Endometrial microvascular endothelial cells (primary cell): ENCODE results near the gene DDX11. TPM values are rescaled to one million over a fixed set of nuclear protein-coding genes. Genes with fewer than 3 reads are reported as not detected.
"Not testable (repeated sequence)": the region's sequence is repeated elsewhere in the genome, so short reads cannot be mapped to it uniquely, and the experiment has no call there.

ENCODE experiments used
- in situ Hi-C: cut with HindIII; loops from 2 replicates; pipeline ENCODE4 v1.10.0; 2017; ENCODE audit warnings: low sequenced_read_pairs, low pct_unique_long_range_greater_than_20kb; ENCODE audit errors: inconsistent ontology term
- total RNA-seq: library from RNA; depleted of rRNA; stranded (reverse); fragments of >200 nt; gene quantifications from one replicate; pipeline ENCODE4 v1.2.3, GENCODE V29; 2015; ENCODE audit errors: inconsistent ontology term

DDX11 gene
- total RNA-seq, 1 donor from 2014 or later: 17.9 TPM

DNA sequence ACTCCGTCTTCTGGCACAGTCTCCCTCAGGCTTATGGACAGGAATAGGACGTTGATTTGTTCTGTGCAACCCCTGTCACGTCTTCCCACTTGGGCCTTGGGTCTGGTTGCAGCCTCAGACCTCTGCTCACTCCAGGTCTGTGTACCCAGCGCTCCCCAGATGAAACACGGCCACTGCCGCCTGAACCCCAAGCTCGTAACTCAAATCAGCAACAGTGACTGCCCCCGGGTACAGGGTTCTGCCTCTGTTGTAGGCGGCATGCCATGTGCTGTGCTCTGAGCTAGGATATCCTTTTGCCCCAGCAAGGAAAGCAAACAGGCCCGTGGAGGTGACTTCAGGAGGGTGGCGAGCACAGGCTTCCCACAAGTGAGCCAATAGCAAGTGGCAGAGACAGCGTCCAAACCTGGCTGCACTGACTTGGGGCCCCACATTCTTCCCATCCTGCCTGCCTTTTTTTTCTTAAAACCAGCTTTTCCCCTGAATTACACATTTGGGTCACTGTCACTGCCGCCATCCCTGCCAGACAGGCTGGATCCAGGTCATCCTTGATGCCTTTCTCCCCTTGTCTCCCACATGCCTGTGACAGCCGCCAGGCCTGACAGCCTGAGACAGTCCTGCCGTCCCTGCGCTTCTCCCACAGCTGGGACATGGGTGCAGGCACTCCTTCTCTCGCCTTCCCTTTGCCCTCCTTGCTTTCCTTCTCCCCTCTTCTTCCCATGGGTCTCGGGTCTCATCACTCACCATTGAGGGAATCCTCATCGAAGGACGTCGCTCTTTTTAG, 21.6 kb downstream of the DDX11 start:
- in situ Hi-C loops: not testable (repeated sequence)

DNA sequence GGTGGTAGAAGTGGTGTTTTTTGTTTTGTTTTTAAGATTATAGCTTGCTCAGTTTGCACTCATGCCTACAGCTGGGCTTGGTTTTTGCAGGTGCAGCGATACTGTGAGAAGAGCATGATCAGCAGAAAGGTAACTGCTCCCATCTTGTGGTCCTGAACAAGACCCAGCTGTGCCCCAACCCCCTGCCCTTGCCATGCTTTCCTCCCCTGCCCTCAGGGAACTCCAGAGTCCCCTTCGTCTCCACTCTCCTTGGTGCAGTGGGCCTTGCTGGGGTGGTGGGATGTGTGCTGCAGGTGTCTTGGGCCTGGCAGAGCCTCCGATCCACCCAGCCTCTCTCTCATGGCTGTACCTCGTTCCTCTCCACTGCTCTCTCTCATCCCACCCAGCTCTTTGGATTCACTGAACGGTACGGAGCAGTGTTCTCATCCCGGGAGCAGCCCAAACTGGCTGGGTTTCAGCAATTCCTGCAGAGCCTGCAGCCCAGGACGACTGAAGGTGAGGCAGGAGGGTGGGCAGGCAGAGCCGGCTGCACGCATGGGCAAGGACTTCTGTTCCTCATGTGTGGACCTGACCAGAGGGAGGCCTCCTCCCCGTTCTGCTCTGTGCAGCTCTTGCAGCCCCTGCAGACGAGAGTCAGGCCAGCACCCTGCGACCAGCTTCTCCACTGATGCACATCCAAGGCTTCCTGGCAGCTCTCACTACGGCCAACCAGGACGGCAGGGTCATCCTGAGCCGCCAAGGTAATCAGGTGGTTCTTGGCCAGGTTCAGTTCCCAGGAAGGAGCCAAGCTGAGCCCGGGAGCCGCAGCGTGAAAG, 22.8 kb downstream of the DDX11 start:
- in situ Hi-C loops: not testable (repeated sequence)

DNA sequence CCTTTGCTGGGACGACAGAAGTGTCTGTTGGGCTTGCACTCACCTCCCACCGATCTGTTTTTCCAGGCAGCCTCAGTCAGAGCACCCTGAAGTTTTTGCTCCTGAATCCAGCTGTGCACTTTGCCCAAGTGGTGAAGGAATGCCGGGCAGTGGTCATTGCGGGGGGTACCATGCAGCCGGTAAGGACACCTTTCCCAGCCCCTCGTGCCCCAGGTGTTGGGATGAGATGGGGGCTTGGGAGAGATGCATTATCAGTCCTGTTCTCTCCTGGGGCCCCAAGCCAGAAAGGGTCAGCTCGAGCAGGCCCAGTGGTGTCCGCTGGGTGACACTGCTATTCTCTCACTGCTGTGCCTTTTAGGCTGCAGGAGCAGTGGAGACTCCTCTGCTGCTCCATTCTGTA, 24.2 kb downstream of the DDX11 start:
- in situ Hi-C loops: not testable (repeated sequence)

DNA sequence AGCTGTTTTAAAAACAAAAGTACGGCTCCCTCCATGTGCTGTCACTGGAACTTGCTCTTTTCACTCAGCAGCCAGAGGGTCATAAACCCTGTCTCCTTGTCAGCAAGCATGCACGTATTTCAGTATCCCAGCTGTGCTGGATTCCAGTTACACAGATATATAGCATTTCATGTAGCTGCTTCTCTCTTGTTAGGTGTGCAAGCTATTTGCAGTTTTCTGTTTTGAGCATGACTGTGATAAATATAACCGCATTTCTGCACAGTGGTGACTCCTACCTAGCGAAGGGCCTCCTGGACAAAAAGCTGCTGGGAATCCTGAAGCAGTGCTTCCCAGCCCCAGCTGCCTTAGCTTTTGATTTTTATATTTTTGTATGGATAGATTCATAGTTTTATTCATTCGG, 24.7 kb downstream of the DDX11 start:
- in situ Hi-C loops: not testable (repeated sequence)

DNA sequence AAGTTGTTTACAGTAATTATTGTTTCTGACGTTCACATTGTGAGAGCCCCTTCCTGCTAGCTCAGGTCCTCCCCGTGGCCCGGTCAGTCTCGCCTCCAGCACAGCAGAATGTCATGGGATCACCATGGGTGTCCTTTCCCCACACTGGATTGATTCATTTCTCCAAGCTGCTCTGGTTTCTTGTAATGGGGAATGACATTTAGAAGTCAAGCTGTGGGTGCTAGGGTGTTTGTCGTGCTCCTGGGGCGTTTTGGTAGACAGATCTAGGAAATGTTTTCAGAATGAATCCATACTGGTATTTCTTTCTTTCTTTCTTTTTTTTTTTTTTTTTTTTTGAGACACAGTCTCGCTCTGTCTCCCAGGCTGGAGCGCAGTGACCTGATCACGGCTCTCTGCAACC, 25.1 kb downstream of the DDX11 start:
- in situ Hi-C loops: not testable (repeated sequence)

DNA sequence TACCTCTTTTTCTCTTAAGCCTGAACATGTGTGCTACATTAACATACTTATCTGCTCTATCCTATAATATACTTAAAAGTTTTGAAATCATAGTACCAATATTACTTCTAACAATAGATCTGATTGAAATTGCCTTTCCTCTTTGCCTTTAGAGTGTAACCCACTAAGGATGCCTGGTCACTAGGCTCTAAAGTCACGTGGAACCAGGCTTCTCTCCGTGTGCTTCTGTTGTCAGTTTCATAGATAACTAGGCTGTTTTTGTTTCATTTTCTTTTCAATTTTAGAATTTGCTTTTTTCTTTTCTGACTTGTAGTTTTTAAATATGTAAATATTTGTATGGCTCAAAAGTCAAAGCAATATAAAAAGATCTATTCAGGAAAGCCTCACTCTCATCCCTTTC, 25.8 kb downstream of the DDX11 start:
- in situ Hi-C loops: not testable (repeated sequence)

DNA sequence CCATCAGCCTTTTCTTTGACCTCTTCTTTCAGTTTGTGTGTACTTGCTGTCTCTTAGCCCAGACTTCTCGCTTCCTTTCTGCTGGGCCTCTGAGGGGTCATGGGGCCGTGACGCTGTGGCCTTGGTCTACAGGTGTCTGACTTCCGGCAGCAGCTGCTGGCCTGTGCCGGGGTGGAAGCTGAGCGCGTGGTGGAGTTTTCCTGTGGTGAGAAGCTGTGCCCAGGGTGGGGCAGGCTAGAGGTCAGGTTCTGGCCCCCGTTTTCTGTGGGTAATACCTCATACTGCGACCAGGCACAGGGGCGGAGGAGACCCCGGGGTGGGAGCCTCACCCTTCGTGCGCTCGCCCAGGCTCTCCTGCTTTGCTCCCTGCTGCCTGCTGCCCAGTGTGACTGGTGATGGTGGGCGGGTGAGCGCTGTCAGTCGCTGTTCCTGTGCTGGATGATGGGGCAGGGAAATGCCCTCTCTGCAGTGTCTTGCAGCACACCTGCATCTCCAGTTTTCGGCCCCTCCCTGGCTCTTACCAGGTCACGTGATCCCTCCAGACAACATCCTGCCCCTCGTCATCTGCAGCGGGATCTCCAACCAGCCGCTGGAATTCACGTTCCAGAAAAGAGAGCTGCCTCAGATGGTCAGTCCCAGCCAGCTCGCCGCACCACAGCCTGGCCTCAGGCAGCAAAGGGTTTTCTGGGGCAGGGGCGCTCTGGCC, 27.0 kb downstream of the DDX11 start:
- in situ Hi-C loops: not testable (repeated sequence)

DNA sequence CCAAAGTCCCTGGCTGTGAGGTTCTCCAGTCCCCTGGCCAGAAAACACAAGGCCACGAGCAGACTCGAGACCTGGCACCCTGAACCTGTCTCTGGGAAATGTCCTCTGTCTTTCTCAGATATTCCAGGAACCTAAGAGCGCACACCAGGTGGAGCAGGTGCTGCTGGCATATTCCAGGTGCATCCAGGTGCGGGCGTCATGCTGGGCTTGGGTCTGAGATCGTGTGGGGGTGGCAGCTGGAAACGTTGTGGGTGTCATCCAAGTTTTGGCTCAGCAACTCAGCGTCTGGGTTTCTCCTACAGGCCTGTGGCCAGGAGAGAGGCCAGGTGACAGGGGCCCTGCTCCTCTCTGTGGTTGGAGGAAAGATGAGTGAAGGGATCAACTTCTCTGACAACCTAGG, 28.5 kb downstream of the DDX11 start:
- in situ Hi-C loops: not testable (repeated sequence)

DNA sequence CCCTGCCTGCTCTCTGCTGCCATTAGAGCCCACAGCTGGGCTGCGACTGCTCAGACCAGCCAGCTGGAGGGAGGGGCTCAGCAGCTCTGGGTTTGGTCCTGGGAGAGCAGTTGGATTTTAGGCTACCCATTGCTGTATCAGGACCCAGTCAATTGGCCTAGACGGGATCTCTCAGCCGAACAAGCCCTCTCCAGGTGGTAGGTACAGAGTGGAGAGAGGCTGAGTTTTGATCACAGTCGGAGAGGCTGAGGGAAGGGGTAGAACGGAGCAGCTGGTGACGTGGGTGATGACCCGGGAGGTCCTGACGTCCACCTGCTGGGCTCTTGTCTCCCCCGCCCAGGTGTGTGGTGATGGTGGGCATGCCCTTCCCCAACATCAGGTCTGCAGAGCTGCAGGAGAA, 28.9 kb downstream of the DDX11 start:
- in situ Hi-C loops: not testable (repeated sequence)

DNA sequence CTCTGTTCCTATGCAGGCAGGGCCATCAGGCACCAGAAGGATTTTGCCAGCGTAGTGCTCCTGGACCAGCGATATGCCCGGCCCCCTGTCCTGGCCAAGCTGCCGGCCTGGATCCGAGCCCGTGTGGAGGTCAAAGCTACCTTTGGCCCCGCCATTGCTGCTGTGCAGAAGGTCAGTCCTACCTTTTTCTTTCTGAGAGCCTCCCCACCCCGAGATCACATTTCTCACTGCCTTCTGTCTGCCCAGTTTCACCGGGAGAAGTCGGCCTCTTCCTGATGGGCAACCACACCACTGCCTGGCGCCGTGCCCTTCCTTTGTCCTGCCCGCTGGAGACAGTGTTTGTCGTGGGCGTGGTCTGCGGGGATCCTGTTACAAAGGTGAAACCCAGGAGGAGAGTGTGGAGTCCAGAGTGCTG, 29.9 kb downstream of the DDX11 start:
- in situ Hi-C loops: not testable (repeated sequence)

DNA sequence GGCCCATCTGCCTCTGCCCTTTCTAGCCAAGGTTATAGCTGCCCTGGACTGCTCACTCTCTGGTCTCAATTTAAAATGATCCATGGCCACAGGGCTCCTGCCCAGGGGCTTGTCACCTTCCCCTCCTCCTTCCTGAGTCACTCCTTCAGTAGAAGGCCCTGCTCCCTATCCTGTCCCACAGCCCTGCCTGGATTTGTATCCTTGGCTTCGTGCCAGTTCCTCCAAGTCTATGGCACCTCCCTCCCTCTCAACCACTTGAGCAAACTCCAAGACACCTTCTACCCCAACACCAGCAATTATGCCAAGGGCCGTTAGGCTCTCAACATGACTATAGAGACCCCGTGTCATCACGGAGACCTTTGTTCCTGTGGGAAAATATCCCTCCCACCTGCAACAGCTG, 30.6 kb downstream of the DDX11 start:
- in situ Hi-C loops: not testable (repeated sequence)

DNA sequence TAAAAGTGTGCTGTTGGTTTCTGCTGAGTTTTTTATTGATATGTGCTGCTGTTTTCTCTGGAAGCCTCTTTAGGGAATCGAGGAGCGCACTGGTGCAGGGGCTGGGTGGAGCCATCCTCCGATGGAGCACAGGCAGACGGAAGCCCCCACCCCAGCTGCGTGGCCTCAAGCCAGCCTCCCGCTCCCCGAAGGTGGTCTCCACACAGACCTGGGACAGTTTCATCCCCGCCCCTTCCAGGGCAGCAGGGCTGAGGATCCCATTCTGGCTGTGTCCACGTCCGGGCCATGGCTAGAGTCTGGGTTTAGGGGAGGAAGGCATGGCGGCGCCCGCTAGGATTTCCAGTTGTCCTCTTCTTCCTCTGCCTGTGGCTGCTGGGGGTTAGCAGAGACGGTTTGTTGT, 31.1 kb downstream of the DDX11 start:
- in situ Hi-C loops: not testable (repeated sequence)

DNA sequence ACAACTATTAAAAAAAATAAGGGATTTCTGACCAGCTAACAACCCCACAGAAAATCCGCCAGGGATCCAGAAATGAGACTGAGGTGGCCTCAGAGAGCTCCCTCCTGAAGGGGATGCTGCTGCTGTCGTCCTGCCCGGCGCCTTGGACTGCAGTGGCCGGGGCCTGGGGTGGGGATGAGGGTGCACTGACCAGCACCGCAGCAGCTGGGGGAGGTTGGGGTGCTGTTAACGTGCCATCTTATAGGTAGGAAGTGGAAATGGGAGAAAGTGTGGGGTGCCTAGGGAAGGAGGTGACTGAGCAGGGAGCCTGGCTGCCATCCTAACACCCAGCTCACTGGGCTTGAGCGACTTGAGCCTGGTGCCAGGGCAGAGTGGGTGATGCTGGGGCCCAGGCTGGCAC, 32.0 kb downstream of the DDX11 start:
- in situ Hi-C loops: no loop called here

DNA sequence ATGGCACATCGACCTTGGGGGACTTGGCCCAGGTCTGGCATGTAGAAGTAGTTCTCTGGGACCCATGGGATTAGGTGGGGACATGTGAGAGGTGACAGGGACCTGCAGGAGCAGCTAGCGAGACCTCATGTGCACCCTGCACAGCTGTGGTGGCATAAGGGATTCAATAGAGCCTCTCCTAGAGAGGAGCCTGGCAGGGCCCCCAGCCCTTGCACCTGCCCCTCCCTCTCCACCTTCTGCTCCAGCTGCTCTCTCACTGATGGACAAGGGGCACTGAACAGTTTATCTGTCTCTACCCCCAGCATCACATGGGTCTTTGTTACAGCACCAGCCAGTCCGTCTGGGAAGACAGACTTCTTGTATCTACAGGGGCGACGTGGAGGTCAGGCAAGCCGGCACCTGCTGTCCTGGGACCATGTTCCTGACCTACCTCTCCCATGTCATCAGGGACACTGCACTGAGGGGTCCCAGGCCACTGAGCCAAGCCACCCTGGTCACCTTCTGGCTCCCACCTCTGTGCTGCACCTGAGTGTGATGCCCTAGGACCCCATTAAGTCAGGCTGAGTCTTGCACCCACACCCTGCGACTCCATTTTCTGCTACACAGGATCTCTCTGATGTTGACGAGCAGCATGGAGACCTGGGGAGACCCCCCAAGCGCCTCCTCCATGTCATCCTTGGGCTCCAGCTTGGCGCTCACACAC, 32.6 kb downstream of the DDX11 start:
- in situ Hi-C loops: no loop called here

DNA sequence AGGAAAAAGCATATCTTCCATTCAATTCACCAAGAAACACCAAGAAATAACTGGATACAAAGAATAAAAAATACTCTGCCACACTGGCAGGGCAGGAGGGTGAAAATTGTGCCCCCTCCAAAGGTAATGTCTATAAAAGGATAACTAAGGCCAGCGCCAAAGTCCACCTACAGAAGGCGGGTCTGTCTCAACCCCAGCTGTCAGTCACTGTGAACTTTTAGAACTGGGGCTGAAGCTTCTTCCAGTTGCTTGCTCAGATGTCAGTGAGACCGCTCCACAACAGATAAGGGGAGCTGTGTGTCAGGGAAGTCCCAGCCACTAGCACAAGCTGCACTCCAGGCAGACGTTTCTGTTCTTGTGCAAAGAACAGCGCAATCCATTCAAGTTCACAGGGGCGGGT, 36.1 kb downstream of the DDX11 start:
- in situ Hi-C loops: not testable (repeated sequence)

DNA sequence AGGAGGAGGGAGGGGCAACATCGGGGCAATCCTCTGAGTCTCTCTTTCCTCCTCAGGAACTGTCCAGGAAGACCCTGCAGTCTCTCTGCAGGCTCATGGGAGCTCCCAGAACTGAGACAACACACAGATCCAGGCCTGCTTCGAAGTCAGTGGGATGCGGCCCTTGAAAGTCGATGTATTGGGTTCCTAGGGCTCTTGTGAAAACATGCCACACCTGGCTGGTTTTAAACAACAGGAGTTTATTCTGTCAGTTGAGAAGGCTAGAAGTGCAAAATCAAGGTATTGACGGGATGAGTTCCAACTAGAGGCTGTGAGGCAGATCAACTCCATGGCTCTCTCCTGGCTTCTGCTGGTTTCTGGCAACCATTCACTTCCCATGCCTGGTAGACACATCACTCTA, 36.6 kb downstream of the DDX11 start:
- in situ Hi-C loops: not testable (repeated sequence)

DNA sequence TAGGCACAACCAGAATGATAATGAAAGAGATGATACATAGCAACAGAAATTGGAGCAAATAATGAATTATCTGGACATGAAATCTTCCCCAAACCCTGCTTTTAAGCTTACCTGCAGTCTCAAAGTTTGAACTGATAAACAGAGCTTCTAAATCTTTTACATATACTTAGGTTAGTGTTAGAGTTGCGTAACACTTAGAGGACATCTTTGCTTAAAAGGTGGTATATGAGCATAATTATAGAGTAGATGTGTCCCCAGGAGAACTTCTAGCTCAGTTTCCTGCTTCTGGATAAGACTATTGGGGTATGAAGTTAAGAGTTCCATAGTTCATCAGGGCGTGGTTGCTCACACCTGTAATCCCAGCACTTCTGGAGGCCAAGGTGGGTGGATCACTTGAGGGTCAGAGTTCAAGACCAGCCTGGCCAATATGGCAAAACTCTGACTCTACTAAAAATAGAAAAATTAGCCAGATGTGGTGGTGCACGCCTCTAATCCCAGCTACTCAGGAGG, 41.5 kb downstream of the DDX11 start:
- in situ Hi-C loops: not testable (repeated sequence)

DNA sequence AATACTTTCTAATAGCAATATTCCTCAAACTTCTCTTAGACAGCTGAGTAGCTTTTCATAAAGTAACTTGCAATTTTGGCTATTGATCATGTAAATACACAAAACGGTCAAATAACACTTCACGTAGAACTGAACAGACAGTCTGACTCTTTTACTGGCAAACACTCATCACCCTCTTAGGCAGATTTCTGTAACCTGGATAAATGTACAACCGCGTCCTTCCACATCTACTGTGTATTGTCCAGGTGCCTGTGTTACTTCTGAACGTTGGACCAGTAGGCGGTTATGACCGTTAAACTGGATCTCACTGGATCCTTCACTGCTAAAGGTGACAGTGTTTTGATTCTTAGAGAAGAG, 43.2 kb downstream of the DDX11 start:
- in situ Hi-C loops: not testable (repeated sequence)
